Neural cell (in vitro differentiated cells): ENCODE data around the gene MAD1L1. TPM values are rescaled to one million over a fixed set of nuclear protein-coding genes. Genes with fewer than 3 reads are reported as not detected.

Source experiments
- H2AFZ ChIP-seq: fragments of 200-600, 300-800 bp; sonication (generic), shearing (Covaris generic); 2 replicates; pipeline ENCODE4 v1.6.0; 2014; ENCODE audit warnings: low read depth, mild to moderate bottlenecking, antibody characterized with exemption, low read length, moderate library complexity
- H3F3A ChIP-seq: fragments of 200-600 bp; shearing (Covaris generic); 2 replicates; pipeline ENCODE4 v1.6.1; 2016; ENCODE audit warnings: mild to moderate bottlenecking, moderate library complexity, mixed read lengths, antibody characterized with exemption, low read length; ENCODE audit not compliant: insufficient read depth, poor library complexity, severe bottlenecking
- H3K27ac ChIP-seq: fragments of 200-600, 300-800 bp; sonication (generic), shearing (Covaris generic); 2 replicates; pipeline ENCODE4 v1.5.1; 2014; ENCODE audit warnings: mild to moderate bottlenecking, low read length, moderate library complexity
- H3K27me3 ChIP-seq: fragments of 300-800, 200-600 bp; sonication (generic), shearing (Covaris generic); 2 replicates; pipeline ENCODE4 v1.6.0; 2014; ENCODE audit warnings: mild to moderate bottlenecking, low read depth, low read length, moderate library complexity; ENCODE audit not compliant: insufficient read depth
- H3K36me3 ChIP-seq: fragments of 300-800, 200-600 bp; sonication (generic), shearing (Covaris generic); 2 replicates; pipeline ENCODE4 v1.5.1; 2014; ENCODE audit warnings: mild to moderate bottlenecking, antibody characterized with exemption, low read length, moderate library complexity; ENCODE audit not compliant: insufficient read depth
- H3K4me2 ChIP-seq: fragments of 300-800, 200-600 bp; sonication (generic), shearing (Covaris generic); 2 replicates; pipeline ENCODE4 v1.6.0; 2014; ENCODE audit warnings: mild to moderate bottlenecking, low read length
- H3K4me3 ChIP-seq: fragments of 300-800, 200-600 bp; sonication (generic), shearing (Covaris generic); 2 replicates; pipeline ENCODE4 v1.5.1; 2014; ENCODE audit warnings: mild to moderate bottlenecking, low read length, moderate library complexity
- H3K79me2 ChIP-seq: fragments of 200-600 bp; shearing (Covaris generic); replicated peaks from 2 replicates; pipeline ENCODE4 v1.6.0; 2014; ENCODE audit warnings: mild to moderate bottlenecking, low read length, moderate library complexity; ENCODE audit not compliant: insufficient read depth
- H3K9ac ChIP-seq: fragments of 300-800, 200-600 bp; sonication (generic), shearing (Covaris generic); 2 replicates; pipeline ENCODE4 v1.6.1; 2016; ENCODE audit warnings: mild to moderate bottlenecking, low read length, mixed read lengths
- H3K9me2 ChIP-seq: fragments of 200-600 bp; shearing (Covaris generic); 2 replicates; pipeline ENCODE4 v1.6.1; 2016; ENCODE audit warnings: mild to moderate bottlenecking, low read length, mixed read lengths; ENCODE audit not compliant: insufficient read depth
- H3K9me3 ChIP-seq: fragments of 200-600, 300-800 bp; sonication (generic), shearing (Covaris generic); 2 replicates; pipeline ENCODE4 v1.6.1; 2016; ENCODE audit warnings: mild to moderate bottlenecking, mixed run types, low read length, moderate library complexity, mixed read lengths
- H4K20me1 ChIP-seq: fragments of 200-600 bp; shearing (Covaris generic); 2 replicates; pipeline ENCODE4 v1.6.1; 2016; ENCODE audit warnings: mild to moderate bottlenecking, mixed run types; ENCODE audit not compliant: insufficient read depth
- CTCF ChIP-seq: fragments of 450-650 bp; IDR thresholded peaks from 2 replicates; pipeline ENCODE4 v1.5.1; 2014; ENCODE audit warnings: antibody characterized with exemption, mild to moderate bottlenecking, moderate library complexity; ENCODE audit not compliant: poor library complexity, severe bottlenecking
- EP300 ChIP-seq: fragments of 450-650 bp; conservative IDR thresholded peaks from 2 replicates; pipeline ENCODE4 v1.6.1; 2014; ENCODE audit warnings: antibody characterized with exemption, mild to moderate bottlenecking, moderate library complexity; ENCODE audit not compliant: poor library complexity, severe bottlenecking
- EZH2 ChIP-seq: fragments of 200-600, 300-800 bp; shearing (Covaris generic), sonication (generic); IDR thresholded peaks from 2 replicates; pipeline ENCODE4 v1.6.1; 2014; ENCODE audit warnings: antibody characterized with exemption, low read length, borderline replicate concordance, mild to moderate bottlenecking; ENCODE audit not compliant: insufficient read depth, poor library complexity, severe bottlenecking
- MXI1 ChIP-seq: fragments of 450-650 bp; conservative IDR thresholded peaks from 2 replicates; pipeline ENCODE4 v1.6.1; 2014; ENCODE audit warnings: antibody characterized with exemption, mild to moderate bottlenecking; ENCODE audit not compliant: poor library complexity, severe bottlenecking
- POLR2AphosphoS5 ChIP-seq: IDR thresholded peaks from 2 replicates; pipeline ENCODE4 v1.6.1; 2012
- RAD21 ChIP-seq: fragments of 450-650 bp; conservative IDR thresholded peaks from 2 replicates; pipeline ENCODE4 v1.6.1; 2014; ENCODE audit warnings: antibody characterized with exemption, mild to moderate bottlenecking, moderate library complexity
- REST ChIP-seq: IDR thresholded peaks from 2 replicates; pipeline ENCODE4 v1.6.1; 2012; ENCODE audit warnings: borderline replicate concordance
- SMC3 ChIP-seq: fragments of 450-650 bp; conservative IDR thresholded peaks from 2 replicates; pipeline ENCODE4 v1.6.1; 2014; ENCODE audit warnings: antibody characterized with exemption, mild to moderate bottlenecking, moderate library complexity; ENCODE audit not compliant: poor library complexity
- TAF1 ChIP-seq: IDR thresholded peaks from 2 replicates; pipeline ENCODE4 v1.6.1; 2012; ENCODE audit warnings: low read depth
- polyA plus RNA-seq: library from polyadenylated mRNA; depleted of rRNA; stranded (reverse); fragments of >200 nt; gene quantifications from 2 replicates; pipeline ENCODE4 v1.2.3, GENCODE V29; 2014

MAD1L1 gene
- polyA plus RNA-seq, 1 donor from 2014 or later = 31.4 TPM

- H3K9ac ChIP-seq = no peak overlapping the region
- no peaks in the 10 kb centered on the region for H3K79me2 ChIP-seq
- no peak overlapping the region for H3K27ac ChIP-seq
- no peak overlapping the region for H3K4me3 ChIP-seq
- no peaks in the 10 kb centered on the region for H3K36me3 ChIP-seq
- no peaks in the 10 kb centered on the region for H3K27me3 ChIP-seq
- no peaks in the 10 kb centered on the region for H3K9me2 ChIP-seq
- no peaks in the 10 kb centered on the region for H4K20me1 ChIP-seq
- no peak overlapping the region for H2AFZ ChIP-seq
- H3F3A ChIP-seq = no peaks in the 10 kb centered on the region
- TF ChIP-seq EZH2 (no peak), MXI1 (no peak), TAF1 (no peak), REST (no peak), EP300 (no peak), POLR2AphosphoS5 (no peak), RAD21 (no peak), CTCF (no peak), SMC3 (no peak)
- H3K9me3 ChIP-seq = no peaks in the 10 kb centered on the region
- no peak overlapping the region for H3K4me2 ChIP-seq
Measured at GRCh38 chr7:1949681-1950055, 283.1 kb downstream of the MAD1L1 start.

GRCh38 chr7:1948887-1949680 is 283.7 kb downstream of the MAD1L1 start:
- Histone ChIP-seq H3K9me2 (no peaks in the 10 kb centered on the region), H2AFZ (no peak overlapping the region), H3K9me3 (no peaks in the 10 kb centered on the region), H3K36me3 (no peaks in the 10 kb centered on the region), H3K27ac (no peak overlapping the region), H3F3A (no peaks in the 10 kb centered on the region), H3K4me3 (no peak overlapping the region), H4K20me1 (no peaks in the 10 kb centered on the region), H3K4me2 (no peak overlapping the region), H3K79me2 (no peaks in the 10 kb centered on the region), H3K9ac (no peak overlapping the region), H3K27me3 (no peaks in the 10 kb centered on the region)
- no peak for TF ChIP-seq POLR2AphosphoS5
- no peak for TF ChIP-seq SMC3
- no peak for TF ChIP-seq TAF1
- no peak for TF ChIP-seq MXI1
- no peak for TF ChIP-seq EZH2
- no peak for TF ChIP-seq RAD21
